Activated CD8-positive, alpha-beta memory T cell treated with anti-CD3 and anti-CD28 coated beads, Interleukin-2, amount 50 U/mL, for 48 hours (primary cell): ENCODE data around the gene NACC2.
"Not testable (repeated sequence)": the region's sequence is repeated elsewhere in the genome, so short reads cannot be mapped to it uniquely, and the experiment has no call there.

ENCODE experiments used
- DNase-seq: peaks from one replicate; pipeline ENCODE4 v3.0.0-alpha.2; 2020

The NACC2 gene

GRCh38 chr9:135973277-135974219 is 121.5 kb downstream of the NACC2 start:
- DNase-seq, result no peak

DNA sequence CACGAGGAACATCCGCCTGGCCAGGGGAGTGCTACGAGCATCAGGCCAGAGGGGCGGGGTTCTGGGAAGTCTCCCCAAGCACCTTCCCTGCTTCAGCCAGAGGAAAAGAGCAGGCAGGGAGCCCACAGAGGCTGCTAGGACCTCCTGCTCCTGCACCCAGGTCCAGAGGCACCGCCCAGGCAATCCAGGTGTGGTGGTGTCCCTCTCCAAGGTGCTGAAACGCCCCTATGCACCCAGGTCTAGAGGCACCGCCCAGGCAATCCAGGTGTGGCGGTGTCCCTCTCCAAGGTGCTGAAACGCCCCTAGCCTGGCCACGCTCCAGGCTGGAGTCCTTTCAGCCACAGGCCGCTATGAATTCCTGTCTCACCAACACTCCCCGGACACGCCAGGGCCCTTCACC is 123.2 kb downstream of the NACC2 start:
- DNase-seq, result peak; percentile 70

GRCh38 chr9:135971111-135971766 is 123.8 kb downstream of the NACC2 start:
- DNase-seq, result no peak

DNA sequence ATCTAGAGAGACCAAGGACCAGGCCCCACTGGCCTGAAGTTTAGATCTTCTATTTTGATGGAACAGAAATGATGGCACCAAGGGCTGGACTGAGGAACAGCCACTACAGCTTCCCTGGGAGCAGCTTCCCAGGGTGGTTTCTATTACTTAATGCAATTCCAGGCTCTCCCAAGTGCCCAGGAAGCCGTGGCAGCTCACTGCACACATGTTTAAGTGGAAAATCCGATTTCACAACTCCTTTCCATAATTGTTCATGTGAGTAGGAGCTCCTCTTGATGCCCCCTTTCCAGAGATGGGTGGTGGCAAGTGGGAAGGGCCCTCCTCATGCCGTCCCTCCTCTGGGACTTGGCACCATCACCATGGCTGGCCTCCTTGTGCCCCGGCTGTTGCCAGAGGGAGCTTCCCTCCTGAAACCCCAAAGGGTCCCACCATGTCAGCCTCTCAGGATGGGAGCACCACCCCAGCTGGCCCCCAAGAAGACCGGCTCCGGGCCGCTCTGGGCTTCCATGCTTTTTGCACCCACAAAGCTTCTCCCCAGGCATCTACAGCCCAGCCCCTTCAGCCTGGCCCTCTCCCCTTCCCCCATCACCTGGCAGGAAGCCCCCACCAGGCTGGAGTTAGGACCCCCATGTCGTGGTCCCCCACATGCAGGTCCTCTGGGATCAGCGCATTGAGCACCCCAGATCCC is 124.8 kb downstream of the NACC2 start:
- DNase-seq, result no peak

GRCh38 chr9:135969064-135969683 is 125.9 kb downstream of the NACC2 start:
- no peak for DNase-seq

GRCh38 chr9:135968601-135969000 is 126.5 kb downstream of the NACC2 start:
- DNase-seq, result no peak

- DNase-seq, result no peak
These were observed 127.0 kb downstream of the NACC2 start for GRCh38 chr9:135968083-135968476.

- not testable (repeated sequence) for DNase-seq
These were observed 128.2 kb downstream of the NACC2 start for GRCh38 chr9:135966916-135967260.

DNA sequence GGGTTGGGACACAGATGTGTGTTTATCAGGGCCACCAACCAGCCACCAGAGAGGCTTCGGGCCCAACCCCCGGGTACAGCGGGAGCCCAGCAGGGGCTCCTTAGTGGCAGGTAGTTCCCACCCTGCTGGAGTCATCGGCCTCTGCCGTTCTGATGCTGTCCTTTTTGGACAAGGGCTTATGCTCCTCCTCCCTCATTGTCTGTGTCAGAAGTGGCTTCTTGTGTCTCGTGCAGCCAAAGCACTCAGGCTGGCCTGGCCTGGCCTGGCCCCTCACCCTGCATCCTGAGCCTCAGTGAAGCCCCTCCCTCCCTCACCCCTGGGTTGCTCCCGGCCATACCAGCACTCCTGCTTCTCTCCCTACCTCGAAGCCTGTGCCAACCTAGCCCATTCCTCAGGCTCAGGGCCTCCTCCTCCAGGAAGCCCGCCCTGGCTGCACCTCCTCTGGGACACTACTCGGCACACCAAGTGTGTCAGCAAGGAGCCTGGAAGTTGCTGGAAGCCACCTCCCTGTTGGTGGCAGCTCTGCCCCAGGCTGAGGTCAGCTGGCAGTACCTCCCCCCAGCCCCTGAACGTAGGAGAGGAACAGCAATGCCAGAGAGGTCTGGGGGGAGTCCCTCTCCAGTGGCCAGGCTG is 129.8 kb downstream of the NACC2 start:
- DNase-seq, result no peak

GRCh38 chr9:135963938-135964337 is 131.2 kb downstream of the NACC2 start:
- no peak for DNase-seq

DNA sequence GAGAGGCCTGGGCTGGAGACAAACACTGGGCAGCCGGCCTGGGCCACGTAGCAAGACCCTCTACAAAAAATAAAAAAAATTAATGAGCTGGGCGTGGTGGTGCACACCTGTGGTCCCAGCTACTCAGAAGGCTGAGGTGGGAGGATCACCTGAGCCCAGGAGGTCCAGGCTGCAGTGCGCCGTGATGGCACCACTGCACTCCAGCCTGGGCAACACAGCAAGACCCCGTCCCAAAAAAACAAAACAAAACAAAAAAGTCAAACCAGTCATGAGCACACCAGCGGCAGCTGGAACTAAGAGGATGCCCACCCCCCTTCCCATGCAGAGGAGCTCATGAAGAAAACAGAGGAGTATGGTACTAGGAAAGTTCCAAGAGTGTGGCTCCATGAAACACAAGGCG is 131.8 kb downstream of the NACC2 start:
- no peak for DNase-seq

- DNase-seq, result no peak
These were observed 132.3 kb downstream of the NACC2 start for GRCh38 chr9:135962696-135963307.

GRCh38 chr9:135961811-135962695 is 133.0 kb downstream of the NACC2 start:
- no peak for DNase-seq

DNA sequence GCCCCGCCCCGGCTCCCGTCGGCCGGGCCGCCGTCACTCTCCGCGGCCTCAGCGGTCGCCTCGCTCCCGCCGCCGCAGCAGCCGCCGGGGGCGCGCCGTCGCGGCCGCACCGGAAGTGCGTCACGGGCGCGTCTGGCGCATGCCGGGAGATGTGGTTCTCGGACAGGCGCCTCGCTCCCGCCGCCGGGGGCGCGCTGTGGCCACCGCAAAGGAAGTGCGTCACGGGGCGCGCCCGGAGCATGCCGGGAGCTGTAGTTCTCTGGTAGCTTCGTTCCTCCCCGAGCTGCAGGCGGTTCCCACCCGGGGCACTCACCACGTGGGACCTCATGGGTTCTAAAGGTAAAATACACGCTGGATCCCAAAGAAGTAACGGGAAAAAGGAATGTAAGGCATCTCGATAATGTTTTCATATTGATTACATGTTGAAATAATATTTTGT is 133.8 kb downstream of the NACC2 start, which contains the start of gene UBAC1:
UBAC1 (minus strand) TSS at position 97 of the 439 bp plus-strand sequence. CDS start 211 bp downstream, outside the sequence.
- DNase-seq, result peak; percentile 97

DNA sequence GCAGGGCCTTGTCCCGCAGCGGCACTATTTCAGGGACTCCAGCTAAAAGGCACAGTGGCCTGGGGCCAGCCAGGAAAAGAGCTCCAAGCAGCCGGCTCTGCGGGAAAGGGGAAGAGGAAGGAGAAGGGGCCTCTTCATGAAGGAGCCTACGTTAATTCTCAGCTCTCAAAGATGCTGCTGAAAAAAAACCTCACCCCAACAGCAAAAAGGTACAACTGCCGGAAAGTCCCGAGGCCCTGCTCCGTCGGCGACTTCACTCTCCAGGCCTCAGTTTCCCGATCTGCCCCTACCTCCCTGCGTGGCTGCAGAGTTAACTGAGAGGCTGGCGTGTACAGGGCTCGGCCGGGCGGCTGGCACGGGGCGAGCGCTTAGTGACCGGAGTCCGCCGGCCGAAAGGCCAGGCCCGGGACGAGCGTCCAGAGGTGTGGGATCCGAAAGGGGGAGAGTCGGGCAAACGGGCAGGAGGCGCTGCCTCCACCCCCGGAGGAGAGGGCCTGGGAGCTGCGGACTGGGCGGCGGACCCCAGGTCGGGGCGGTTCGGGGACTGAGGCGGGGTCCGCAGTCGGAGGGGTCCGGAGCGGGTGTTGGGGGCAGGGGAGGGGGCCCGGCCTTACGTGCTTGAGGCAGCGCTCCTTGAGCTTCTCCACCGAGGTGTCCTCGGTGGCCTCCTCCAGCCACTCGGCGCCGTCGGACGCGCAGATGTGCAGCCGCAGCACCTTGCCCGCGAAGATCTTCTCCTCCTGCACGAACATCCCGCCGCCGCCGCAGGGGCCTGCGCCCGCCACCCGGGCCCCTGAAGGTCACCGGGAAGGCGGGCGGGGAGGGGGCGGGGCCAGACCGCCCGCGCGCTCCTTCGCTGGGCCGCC is 134.4 kb downstream of the NACC2 start:
- peak; percentile 61 for DNase-seq

DNA sequence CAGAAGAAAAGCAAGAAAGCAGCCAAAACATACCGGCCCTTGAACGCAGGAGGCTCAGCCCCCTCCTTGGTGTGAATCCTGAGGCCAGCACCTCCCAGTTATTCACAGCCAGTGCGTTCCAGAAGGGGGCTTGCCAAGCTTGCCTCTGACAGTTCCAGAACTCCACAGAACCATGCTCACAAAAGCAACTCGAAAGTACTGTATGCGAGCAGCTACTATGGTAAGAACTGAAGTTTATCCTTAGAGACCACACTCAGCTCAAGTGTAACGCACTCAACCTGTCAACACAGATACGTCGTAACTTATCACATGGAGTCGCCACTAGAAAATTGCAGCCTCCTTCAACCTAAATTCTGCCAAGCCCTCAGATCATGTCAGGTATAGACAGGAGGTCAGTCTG is 135.3 kb downstream of the NACC2 start:
- no peak for DNase-seq

DNA sequence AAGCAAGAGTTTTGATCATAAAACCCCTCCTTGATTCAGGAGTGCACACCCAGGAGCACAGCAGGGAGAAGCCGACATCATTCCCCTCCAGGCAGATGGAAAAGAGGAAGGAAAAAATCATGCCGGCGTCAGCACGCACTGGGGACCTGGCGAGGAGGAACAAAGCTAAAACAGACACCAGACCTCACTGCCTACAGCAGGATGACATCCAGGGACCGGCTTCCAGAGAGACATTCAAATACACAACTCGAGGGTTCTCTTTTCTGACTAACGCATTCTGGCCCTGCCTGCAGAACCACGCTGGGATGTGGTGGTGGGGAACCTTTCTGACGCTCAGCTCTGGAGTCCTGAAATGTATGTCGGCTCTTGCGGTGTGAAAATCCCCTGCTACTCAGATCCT is 136.6 kb downstream of the NACC2 start:
- no peak for DNase-seq

GRCh38 chr9:135957431-135957830 is 137.7 kb downstream of the NACC2 start:
- no peak for DNase-seq

GRCh38 chr9:135956802-135957174 is 138.3 kb downstream of the NACC2 start:
- DNase-seq, result no peak
